ENCODE results near the gene TNFRSF4. TPM values are rescaled to one million over a fixed set of nuclear protein-coding genes. Genes with fewer than 3 reads are reported as not detected.
"Not testable (repeated sequence)": the region's sequence is repeated elsewhere in the genome, so short reads cannot be mapped to it uniquely, and the experiment has no call there.

Gene TNFRSF4
- total and polyA plus RNA-seq, 4 donors = 0.20 to 1.5 (median 1.1) TPM

DNA sequence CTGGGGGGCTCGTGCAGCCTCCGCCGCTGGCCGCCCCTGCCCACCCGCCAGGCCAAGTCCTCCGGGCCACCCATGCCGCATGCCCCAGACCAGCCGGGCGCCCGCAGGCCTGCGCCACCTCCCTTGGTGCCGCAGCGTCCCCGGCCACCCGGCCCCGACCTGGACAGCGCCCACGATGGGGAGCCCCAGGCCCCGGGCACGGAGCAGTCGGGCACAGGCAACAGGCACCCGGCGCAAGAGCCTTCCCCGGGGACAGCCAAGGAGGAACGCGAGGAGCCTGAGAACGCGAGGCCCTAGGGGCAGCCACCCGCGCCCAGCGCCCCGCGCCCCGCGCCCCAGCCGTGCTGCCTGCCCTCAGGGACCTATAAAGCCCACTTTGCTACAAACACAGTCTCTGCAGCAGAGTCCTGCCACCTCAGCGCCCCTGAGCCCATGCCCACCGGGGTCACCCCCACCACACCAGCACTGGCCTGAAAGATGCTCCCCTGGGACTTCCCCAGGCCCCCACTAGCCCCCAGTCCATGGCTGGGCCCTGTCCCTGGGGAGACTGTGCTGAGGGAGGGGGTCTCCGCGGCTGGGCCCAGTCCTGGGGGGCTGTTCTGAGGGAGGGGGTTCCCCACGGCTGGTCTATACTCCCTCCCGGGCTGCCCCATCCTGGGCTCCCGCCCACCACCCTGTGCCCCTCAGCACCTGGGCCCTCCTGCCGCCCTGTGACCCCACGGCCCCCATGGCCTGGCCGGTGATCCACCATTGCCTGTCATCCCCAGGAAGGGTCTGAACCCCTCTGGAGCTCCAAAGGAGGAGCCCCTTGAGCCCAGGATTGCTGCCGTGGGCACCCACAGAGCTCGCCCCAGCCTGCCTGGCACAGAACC, 16.2 kb downstream of the TNFRSF4 start:
- no peak overlapping the region for H3K27ac ChIP-seq (ENCODE audit: low read depth, low read length)
- H3K27me3 ChIP-seq (ENCODE audit: control insufficient read depth, insufficient read depth, low read length) = peaks cover 4% of the 10 kb centered on the region
- no peak overlapping the region for H3K4me3 ChIP-seq (ENCODE audit: low read depth, low read length)
- WGBS (ENCODE audit: insufficient coverage) = 91% methylated on average over 44 of the region's 48 CpGs
- peaks cover 6% of the 10 kb centered on the region for H3K4me1 ChIP-seq (ENCODE audit: control insufficient read depth, insufficient read depth, low read length)
- no peaks in the 10 kb centered on the region for H3K36me3 ChIP-seq (ENCODE audit: control insufficient read depth, insufficient read depth, low read length)
- no peak for DNase-seq (ENCODE audit: low read depth in 4 of 6, low spot score in 6 of 6)
- peaks cover 2% of the 10 kb centered on the region for H3K9me3 ChIP-seq (ENCODE audit: control insufficient read depth, insufficient read depth, low read length)

- Histone ChIP-seq H3K27me3 (ENCODE audit: control insufficient read depth, insufficient read depth, low read length) (peaks cover 4% of the 10 kb centered on the region), H3K36me3 (ENCODE audit: control insufficient read depth, insufficient read depth, low read length) (no peaks in the 10 kb centered on the region), H3K9me3 (ENCODE audit: control insufficient read depth, insufficient read depth, low read length) (peaks cover 2% of the 10 kb centered on the region), H3K4me3 (ENCODE audit: low read depth, low read length) (no peak overlapping the region), H3K4me1 (ENCODE audit: control insufficient read depth, insufficient read depth, low read length) (peaks cover 6% of the 10 kb centered on the region), H3K27ac (ENCODE audit: low read depth, low read length) (no peak overlapping the region)
- DNase-seq (ENCODE audit: low read depth in 4 of 6, low spot score in 6 of 6) = no peak
- 89% methylated on average over 7 of the region's 8 CpGs for WGBS (ENCODE audit: insufficient coverage)
Measured at GRCh38 chr1:1197188-1197500, 16.8 kb downstream of the TNFRSF4 start.

DNA sequence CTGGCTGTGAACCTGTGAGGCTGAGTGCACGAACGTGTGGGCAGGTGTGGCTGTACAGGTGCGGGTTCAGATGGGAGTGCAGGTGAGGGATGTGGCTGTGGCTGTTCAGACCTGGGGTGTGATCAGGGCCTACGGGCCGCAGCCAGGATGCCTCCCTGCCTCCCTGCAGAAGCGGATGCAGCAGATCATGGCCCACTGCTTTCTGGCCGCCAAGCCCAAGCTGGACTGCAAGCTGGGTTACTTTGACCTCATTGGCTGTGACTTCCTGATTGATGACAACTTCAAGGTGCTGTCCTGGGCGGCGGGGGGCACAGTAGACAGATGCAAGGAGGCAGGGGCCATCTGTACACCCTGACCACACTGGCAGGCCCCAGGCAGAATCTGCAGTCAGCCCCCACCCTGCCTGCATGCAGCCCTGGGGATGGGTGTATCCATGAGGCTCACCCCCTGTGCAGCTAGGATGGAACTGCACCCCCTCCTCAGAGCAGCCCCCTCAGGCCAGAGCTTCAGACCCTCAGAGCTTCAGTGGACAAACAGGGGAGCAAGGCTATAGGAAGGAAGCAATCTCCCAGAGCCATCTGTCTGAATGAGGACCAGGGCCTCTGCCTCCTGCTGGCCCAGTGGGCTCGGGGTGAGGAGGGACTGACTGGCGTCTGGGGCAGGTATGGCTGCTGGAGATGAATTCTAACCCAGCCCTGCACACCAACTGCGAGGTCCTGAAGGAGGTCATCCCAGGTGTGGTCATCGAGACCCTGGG, 17.3 kb downstream of the TNFRSF4 start:
- peaks cover 2% of the 10 kb centered on the region for H3K9me3 ChIP-seq (ENCODE audit: control insufficient read depth, insufficient read depth, low read length)
- H3K27ac ChIP-seq (ENCODE audit: low read depth, low read length) = no peak overlapping the region
- no peak for DNase-seq (ENCODE audit: low read depth in 4 of 6, low spot score in 6 of 6)
- H3K4me1 ChIP-seq (ENCODE audit: control insufficient read depth, insufficient read depth, low read length) = peaks cover 6% of the 10 kb centered on the region
- H3K36me3 ChIP-seq (ENCODE audit: control insufficient read depth, insufficient read depth, low read length) = no peaks in the 10 kb centered on the region
- H3K27me3 ChIP-seq (ENCODE audit: control insufficient read depth, insufficient read depth, low read length) = peaks cover 4% of the 10 kb centered on the region
- WGBS (ENCODE audit: insufficient coverage) = 74% methylated on average over 11 of the region's 13 CpGs
- no peak overlapping the region for H3K4me3 ChIP-seq (ENCODE audit: low read depth, low read length)

DNA sequence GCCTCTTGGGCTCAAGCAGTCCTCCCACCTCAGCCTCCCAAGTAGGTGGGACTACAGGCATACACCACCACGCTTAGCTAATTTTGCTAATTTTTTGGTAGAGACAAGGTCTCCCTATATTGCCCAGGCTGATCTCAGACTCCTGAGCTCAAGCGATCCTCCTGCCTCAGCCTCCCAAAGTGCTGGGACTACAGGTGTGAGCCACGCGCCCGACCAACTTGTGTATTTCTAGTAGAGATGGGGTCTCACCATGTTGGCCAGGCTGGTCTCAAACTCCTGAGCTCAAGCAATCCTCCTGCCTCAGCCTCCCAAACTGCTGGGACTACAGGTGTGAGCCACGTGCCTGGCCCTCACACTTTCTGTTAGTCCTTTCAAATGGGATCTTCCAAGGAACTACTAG, 18.2 kb downstream of the TNFRSF4 start:
- not testable (repeated sequence) for H3K9me3 ChIP-seq (ENCODE audit: control insufficient read depth, insufficient read depth, low read length); H3K36me3 ChIP-seq (ENCODE audit: control insufficient read depth, insufficient read depth, low read length); H3K4me1 ChIP-seq (ENCODE audit: control insufficient read depth, insufficient read depth, low read length); H3K27me3 ChIP-seq (ENCODE audit: control insufficient read depth, insufficient read depth, low read length); DNase-seq (ENCODE audit: low read depth in 4 of 6, low spot score in 6 of 6); H3K4me3 ChIP-seq (ENCODE audit: low read depth, low read length); H3K27ac ChIP-seq (ENCODE audit: low read depth, low read length)
- 80% methylated on average over 4 of the region's 6 CpGs for WGBS (ENCODE audit: insufficient coverage)

- no CpG with 5 or more reads among the region's 3 CpGs for WGBS (ENCODE audit: insufficient coverage)
Measured at GRCh38 chr1:1194723-1195122, 19.2 kb downstream of the TNFRSF4 start.

GRCh38 chr1:1191734-1192133, 22.2 kb downstream of the TNFRSF4 start:
- Histone ChIP-seq H3K4me3 (ENCODE audit: low read depth, low read length) (no peak overlapping the region), H3K27me3 (ENCODE audit: control insufficient read depth, insufficient read depth, low read length) (no peaks in the 10 kb centered on the region), H3K27ac (ENCODE audit: low read depth, low read length) (no peak overlapping the region), H3K4me1 (ENCODE audit: control insufficient read depth, insufficient read depth, low read length) (no peaks in the 10 kb centered on the region), H3K36me3 (ENCODE audit: control insufficient read depth, insufficient read depth, low read length) (no peaks in the 10 kb centered on the region), H3K9me3 (ENCODE audit: control insufficient read depth, insufficient read depth, low read length) (peaks cover 2% of the 10 kb centered on the region)
- DNase-seq (ENCODE audit: low read depth in 4 of 6, low spot score in 6 of 6) = no peak
- WGBS (ENCODE audit: insufficient coverage) = 100% methylated on average over 1 of the region's 11 CpGs

More at GRCh38 chr1:1194723-1195122, 19.2 kb downstream of the TNFRSF4 start:
- Histone ChIP-seq H3K9me3 (ENCODE audit: control insufficient read depth, insufficient read depth, low read length) (peaks cover 2% of the 10 kb centered on the region), H3K27ac (ENCODE audit: low read depth, low read length) (no peak overlapping the region), H3K4me3 (ENCODE audit: low read depth, low read length) (no peak overlapping the region), H3K36me3 (ENCODE audit: control insufficient read depth, insufficient read depth, low read length) (no peaks in the 10 kb centered on the region), H3K27me3 (ENCODE audit: control insufficient read depth, insufficient read depth, low read length) (no peaks in the 10 kb centered on the region), H3K4me1 (ENCODE audit: control insufficient read depth, insufficient read depth, low read length) (no peaks in the 10 kb centered on the region)
- DNase-seq (ENCODE audit: low read depth in 4 of 6, low spot score in 6 of 6) = no peak

GRCh38 chr1:1189111-1189510, 24.8 kb downstream of the TNFRSF4 start:
- no peak overlapping the region for H3K4me3 ChIP-seq (ENCODE audit: low read depth, low read length)
- H3K27ac ChIP-seq (ENCODE audit: low read depth, low read length) = no peak overlapping the region
- peaks cover 2% of the 10 kb centered on the region for H3K36me3 ChIP-seq (ENCODE audit: control insufficient read depth, insufficient read depth, low read length)
- peaks cover 10% of the 10 kb centered on the region for H3K4me1 ChIP-seq (ENCODE audit: control insufficient read depth, insufficient read depth, low read length)
- no peaks in the 10 kb centered on the region for H3K9me3 ChIP-seq (ENCODE audit: control insufficient read depth, insufficient read depth, low read length)
- no peaks in the 10 kb centered on the region for H3K27me3 ChIP-seq (ENCODE audit: control insufficient read depth, insufficient read depth, low read length)
- no peak for DNase-seq (ENCODE audit: low read depth in 4 of 6, low spot score in 6 of 6)
- WGBS (ENCODE audit: insufficient coverage) = 71% methylated on average over 1 of the region's 5 CpGs

GRCh38 chr1:1187938-1188337, 26.0 kb downstream of the TNFRSF4 start:
- H3K4me3 ChIP-seq (ENCODE audit: low read depth, low read length) = no peak overlapping the region
- no peaks in the 10 kb centered on the region for H3K9me3 ChIP-seq (ENCODE audit: control insufficient read depth, insufficient read depth, low read length)
- H3K27me3 ChIP-seq (ENCODE audit: control insufficient read depth, insufficient read depth, low read length) = no peaks in the 10 kb centered on the region
- peaks cover 10% of the 10 kb centered on the region for H3K4me1 ChIP-seq (ENCODE audit: control insufficient read depth, insufficient read depth, low read length)
- no peak for DNase-seq (ENCODE audit: low read depth in 4 of 6, low spot score in 6 of 6)
- H3K36me3 ChIP-seq (ENCODE audit: control insufficient read depth, insufficient read depth, low read length) = peaks cover 6% of the 10 kb centered on the region
- no peak overlapping the region for H3K27ac ChIP-seq (ENCODE audit: low read depth, low read length)

DNA sequence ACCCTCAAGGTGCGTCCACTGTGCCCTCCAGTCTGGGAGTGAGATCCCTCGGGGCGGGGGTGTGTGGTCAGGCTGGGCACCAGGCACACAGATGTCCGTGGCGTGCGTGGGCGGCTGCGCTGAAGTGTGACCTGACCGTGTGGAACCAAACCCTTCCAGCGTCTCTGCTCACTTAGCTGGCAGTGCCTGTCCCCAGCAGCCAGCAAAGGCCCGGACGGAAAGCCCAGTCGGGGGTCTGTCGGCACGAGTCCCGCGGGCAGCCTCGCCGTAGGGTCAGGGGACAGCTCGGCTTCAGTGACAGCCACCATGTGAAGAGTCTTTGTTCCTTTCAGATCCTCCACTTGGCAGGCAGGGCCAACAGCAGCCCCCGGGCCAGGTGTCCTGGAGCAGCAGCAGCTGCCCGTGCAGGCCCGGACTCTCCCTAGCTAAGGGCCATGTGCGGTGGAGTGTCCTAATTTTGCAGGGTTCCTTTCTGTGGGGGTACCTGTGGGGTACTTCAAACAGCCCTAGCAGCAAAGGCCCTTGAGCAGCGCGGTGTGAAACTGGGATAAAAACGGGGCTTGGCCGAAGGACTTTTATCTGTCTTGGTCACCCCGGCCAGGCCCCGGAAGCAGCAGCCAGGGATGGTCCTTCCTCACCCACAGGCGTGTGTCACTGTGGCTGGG, 28.7 kb downstream of the TNFRSF4 start:
- H3K27ac ChIP-seq (ENCODE audit: low read depth, low read length) = no peak overlapping the region
- peaks cover 11% of the 10 kb centered on the region for H3K36me3 ChIP-seq (ENCODE audit: control insufficient read depth, insufficient read depth, low read length)
- no peaks in the 10 kb centered on the region for H3K9me3 ChIP-seq (ENCODE audit: control insufficient read depth, insufficient read depth, low read length)
- WGBS (ENCODE audit: insufficient coverage) = 58% methylated on average over 30 of the region's 31 CpGs
- DNase-seq (ENCODE audit: low read depth in 4 of 6, low spot score in 6 of 6) = peak in 3 of 6 donors; percentile 4 to 35 (median 11)
- no peak overlapping the region for H3K4me3 ChIP-seq (ENCODE audit: low read depth, low read length)
- no peaks in the 10 kb centered on the region for H3K27me3 ChIP-seq (ENCODE audit: control insufficient read depth, insufficient read depth, low read length)
- peaks cover 14% of the 10 kb centered on the region for H3K4me1 ChIP-seq (ENCODE audit: control insufficient read depth, insufficient read depth, low read length)
